22Rv1 (cell line): ENCODE results near the gene CNPY2.

ENCODE experiments used
- CTCF ChIP-seq: fragments of 450-650 bp; IDR thresholded peaks from 2 replicates; pipeline ENCODE4 v1.5.1; 2017; ENCODE audit warnings: mild to moderate bottlenecking
- ZFX ChIP-seq: fragments of 450-650 bp; IDR thresholded peaks from 2 replicates; pipeline ENCODE4 v1.6.1; 2017; ENCODE audit warnings: antibody characterized with exemption, borderline replicate concordance

- TF ChIP-seq CTCF, result no peak
- TF ChIP-seq ZFX, result no peak
Observed at GRCh38 chr12:56267443-56268071, 48.2 kb downstream of the CNPY2 start.
